NK-92 treated with Interleukin-12 subunit alpha and Interleukin-12 subunit beta, amount 100 ng/mL, for 24 hours (cell line): ENCODE measurements around the gene LRR1.
A peak's percentile ranks its signal among the peaks of the same experiment; 100 is the strongest.
"Not testable (repeated sequence)": the region's sequence is repeated elsewhere in the genome, so short reads cannot be mapped to it uniquely, and the experiment has no call there.

Source experiments
- DNase-seq: peaks from one replicate; lab custom pipeline; 2025; lab: John Stamatoyannopoulos, UW

Gene LRR1

DNA sequence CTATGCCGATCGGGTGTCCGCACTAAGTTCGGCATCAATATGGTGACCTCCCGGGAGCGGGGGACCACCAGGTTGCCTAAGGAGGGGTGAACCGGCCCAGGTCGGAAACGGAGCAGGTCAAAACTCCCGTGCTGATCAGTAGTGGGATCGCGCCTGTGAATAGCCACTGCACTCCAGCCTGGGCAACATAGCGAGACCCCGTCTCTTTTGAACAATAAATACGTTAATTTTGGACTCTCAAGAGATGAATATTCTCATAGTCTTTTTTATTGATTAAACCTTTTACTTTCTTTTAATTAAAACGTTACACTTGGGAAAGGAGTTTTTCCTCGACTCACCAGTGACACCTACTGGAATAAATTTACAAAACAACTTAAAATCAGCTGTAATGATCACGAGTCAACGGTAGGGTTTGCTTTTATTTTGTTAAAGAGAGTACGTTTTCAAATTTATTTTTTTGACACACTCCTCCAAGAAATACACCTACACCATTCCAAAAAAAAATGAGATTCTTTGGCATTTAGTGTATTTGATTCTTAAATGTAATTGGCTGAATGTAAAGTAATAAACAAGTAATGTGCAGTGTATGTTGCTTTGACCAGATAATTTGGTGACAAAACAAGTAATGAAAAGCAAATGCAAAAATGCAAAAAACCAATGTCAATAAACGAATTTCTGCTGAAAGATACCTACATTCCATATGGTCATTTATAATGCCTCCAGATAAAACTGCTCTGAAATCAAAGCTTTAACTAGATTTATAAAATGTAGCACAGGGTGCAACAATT lies 11.9 kb upstream of the LRR1 start:
- peak; percentile 53 for DNase-seq

DNA sequence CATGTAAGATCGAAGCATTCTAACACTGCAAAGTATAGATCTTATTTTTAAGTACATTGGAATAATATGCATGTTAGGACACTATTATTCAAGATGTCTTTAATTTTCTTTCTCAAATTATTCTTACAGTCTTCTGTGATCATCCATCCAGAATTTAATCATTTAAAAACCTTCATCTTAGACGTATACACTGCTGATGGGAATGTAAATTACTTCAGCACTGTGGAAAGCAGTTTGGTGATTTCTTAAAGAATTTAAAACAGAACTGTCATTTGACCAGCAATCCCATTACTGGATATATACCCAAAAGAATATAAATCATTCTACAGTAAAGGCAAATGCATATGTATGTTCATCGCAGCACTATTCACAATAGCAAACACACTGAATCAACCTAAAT lies 9.4 kb upstream of the LRR1 start:
- DNase-seq = no peak

DNA sequence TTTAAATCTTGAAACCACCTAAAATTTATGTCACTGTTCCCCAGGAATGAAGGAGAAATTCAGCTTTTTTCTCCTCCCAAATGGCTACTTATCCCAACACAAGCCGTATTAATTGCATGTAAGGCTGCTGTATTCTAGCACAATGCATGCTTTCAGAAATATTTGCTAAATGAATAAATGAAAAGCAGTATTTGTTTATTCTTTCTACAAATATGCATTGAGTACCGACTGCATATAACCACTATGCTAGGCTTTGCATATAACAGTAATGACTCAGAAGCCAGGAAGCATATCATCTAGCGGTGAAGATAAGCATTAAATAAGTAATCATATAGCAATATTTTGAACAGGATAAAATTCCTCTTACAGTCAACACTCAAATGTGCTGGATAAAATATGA lies 5.7 kb upstream of the LRR1 start:
- DNase-seq = no peak

DNA sequence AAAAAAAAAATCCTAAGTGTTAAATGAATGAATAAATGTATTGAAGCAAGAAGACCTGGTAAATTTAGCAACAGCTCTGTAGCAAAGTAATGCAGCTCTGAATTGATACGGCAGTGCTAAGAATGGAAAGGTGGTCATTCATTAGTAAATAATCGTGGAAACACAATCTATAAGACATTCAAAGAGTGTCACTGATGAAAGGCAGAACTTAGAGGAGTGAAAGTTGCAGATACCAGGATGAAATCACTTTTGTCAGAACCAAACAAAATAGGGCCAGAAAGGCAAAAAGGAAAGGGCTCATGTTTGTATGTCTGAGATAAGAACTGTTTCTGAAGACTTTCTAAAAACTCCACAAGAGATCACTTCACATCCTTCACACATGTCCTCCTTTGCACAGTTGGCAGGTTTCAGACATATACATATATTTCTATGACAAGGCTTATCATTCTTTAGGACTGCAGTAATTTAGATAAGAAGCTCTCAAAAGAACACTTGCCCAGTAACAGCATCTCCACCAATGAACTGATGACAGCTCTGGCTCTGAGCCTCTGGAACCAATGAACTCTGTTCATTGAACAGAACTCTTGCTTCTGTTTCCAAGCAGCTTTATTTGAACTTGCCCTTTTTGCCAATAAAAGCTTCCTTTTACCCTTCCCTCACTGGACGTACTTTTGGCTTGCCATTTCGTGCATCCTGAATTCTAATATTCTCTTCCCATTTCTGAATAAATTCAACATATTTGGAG lies 4.2 kb upstream of the LRR1 start:
- no peak for DNase-seq

DNA sequence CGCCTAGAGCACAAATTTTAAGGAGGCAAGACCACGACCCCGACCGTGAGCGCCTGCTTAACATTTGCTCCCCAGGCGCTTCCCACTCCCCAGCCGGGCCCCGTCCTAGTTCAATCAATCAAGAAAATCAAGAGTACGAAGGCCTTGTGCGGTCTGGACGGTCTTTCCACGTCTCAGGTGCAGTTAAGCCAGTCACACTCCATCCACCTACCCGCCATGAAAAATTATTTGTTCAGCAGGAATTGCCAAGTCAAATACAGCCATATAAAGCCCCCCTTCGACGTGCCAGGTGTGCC lies 603 bp upstream of the LRR1 start:
- no peak for DNase-seq

DNA sequence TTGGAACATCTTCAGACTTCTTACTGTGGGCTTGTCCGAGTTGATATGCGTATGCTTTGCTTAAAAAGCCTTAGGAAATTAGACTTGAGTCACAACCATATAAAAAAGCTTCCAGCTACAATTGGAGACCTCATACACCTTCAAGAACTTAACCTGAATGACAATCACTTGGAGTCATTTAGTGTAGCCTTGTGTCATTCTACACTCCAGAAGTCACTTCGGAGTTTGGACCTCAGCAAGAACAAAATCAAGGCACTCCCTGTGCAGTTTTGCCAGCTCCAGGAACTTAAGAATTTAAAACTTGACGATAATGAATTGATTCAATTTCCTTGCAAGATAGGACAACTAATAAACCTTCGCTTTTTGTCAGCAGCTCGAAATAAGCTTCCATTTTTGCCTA lies 8.8 kb downstream of the LRR1 start:
- DNase-seq = no peak

DNA sequence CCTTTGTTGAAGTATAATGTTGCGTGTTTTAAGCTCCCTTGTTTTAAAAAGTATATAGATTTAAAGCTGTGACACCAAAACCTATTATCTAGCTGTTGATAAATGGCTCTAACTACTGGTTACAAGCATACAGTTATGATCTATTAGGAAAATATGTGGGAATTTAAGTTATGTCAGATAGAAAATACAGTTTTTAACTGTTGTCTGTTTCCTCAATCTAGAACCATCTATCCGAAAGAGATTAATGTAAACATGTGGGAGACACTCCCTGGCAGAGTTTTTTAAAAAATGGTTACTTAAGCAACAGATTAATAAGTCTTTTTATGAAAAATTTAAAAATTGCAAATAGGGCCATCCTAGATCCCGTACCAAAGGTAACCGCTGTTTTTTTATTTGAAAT lies 13.5 kb downstream of the LRR1 start:
- DNase-seq = no peak

DNA sequence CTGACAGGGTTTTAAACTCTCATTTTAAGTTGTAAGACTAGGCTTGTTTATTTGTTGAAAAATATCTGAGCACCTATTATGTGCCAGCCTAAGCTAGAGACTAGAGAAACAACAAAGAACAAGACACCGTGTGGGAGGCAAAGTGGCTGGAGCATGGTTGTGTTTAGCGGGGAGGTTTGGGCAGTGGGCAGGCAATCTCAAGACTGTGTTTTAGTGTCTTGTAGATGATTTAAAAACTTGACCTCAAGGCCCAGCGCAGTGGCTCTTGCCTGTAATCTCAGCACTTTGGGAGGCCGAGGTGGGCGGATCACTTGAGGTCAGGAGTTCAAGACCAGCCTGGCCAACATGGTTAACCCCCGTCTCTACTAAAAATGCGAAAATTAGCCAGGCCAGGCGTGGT lies 13.9 kb downstream of the LRR1 start:
- no peak for DNase-seq

DNA sequence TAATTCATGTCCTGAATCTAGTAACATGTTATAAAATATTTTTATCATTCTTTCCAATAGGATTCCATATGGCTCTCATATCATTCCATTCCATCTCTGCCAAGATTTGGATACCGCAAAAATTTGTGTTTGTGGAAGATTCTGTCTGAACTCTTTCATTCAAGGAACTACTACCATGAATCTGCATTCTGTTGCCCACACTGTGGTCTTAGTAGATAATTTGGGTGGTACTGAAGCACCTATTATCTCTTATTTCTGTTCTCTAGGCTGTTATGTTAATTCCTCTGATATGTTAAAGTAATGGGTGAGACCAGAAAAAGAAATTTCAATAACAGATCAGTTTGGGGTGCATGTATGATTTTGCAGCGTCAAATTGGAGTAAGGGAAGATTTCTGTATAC lies 15.5 kb downstream of the LRR1 start:
- no peak for DNase-seq

DNA sequence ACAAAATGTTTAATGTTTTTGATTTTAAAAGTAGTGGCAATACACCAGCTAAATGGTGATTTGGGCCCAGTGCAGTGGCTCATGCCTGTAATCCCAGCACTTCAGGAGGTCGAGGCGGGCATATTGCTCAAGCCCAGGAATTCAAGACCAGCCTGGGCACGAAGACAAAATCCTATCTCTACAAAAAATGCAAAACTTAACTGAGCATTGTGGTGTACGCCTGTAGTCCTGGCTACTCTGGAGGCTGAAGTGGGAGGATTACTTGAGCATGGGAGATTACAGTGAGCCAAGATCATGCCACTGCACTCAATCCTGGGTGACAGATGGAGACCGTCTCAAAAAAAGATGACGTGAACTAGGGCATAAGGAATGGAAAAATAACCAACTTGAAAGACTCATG lies 17.0 kb downstream of the LRR1 start:
- no peak for DNase-seq

DNA sequence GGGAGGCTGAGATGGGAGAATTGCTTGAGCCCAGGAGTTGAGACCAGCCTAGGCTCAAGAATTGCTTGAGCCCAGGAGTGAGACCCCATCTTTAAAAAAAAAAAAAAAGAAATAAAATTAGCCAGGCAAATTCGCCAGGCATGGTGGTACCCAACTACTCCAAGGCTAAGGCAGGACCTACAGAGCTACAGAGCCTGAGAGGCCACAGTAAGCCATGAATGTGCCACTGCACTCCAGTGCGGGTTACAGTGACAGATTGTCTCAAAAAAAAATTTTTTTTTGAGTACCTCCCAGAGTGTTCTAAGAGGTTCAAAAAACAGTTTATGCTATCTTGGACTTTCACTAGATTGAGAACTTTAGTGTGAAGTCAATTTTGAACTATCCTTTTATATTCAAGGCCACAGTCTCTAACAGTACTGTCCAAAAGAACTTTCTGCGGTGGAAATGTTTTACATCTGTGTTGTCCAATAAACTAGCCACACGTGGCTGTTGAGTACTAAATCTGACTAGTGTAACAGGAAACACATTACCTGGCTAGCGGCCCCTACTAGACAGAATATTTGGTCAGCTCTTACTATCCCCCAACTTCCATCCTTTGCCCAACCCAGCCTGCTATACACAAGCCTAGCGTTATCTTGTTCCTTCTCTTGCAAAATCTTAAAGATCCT lies 19.2 kb downstream of the LRR1 start:
- DNase-seq = no peak

DNA sequence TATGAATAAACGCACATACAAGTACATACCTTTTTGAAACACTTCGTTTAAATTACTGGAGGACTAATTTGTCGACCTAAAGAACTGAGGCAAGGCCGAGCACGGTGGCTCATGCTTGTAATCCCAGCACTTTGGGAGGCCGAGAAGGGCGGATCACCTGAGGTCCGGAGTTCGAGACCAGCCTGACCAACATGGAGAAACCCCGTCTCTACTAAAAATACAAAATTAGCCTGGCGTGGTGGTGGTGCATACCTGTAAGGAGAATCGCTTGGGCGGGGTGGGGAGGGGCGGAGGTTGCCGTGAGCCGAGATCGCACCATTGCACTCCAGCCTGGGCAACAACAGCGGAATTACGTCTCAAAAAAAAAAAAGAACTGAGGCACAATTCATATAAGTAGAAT lies 20.5 kb downstream of the LRR1 start:
- DNase-seq = not testable (repeated sequence)

DNA sequence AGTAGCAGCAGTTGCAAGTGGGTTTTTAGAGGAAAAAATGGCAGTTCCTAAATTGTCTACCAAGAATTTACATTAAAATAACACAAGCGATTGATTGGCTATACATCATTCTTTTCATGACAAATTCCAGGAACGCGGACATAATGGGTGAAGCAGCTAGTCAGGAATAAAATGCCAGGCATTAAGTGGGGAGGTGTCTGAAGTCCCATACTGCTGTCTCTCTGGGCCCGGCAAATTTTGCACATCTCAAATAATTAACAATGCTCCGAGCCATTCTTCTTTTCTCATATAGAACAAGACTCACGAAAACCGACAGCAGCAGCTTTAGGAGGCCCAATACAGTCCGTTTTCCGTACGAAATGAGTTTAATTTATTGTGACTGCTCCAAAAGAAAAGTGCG lies 21.0 kb downstream of the LRR1 start:
- no peak for DNase-seq

DNA sequence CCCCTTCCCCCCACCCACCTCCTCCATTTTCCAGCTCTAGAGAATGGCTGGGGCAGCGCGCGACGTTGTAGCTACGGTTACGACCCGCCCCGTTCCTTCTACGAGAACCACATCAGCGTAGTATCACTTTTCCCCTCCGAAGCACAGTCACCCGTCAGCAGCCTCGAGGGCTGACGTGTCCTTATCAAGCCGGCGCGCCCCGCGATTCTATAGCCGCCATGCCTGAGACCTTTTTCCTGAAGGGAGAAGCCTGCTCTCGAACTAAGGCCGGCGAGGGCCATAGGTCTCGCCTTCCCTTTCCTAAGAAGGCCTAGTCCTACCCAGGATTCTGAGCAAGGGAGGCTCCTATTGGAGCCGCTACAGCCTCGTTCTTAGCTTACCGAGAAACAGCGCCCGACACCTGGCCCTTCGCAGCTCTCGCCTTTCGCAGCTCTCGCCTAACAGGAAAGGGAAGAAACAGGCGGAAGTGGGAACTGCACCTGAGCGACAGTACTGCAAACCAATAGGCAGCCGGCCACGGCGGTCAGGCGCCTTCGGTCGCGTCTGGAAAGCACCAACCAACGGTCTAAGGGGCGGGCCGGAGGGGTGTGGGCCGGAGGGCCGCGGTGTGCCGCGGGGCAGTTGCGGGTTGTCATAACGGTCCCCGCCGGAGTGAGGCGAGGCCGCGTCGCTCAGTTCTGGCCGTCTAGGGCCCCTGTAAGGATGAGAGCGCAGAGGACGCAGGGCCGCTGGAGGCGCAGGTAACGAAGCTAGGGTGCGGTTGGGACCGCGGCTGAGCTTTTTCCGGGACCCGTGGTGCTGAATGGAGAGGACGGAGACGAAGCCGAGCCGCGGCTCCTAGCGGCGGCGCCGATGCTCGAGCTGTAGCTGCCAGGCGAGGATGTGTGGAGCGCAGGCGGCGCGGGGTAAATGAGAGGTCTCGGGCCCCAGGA lies 21.7 kb downstream of the LRR1 start, which contains the start of the genes MGAT2 and RPL36AL:
MGAT2 (plus strand) TSS at position 618 of the 932 bp plus-strand sequence. CDS start 470 bp downstream, outside the sequence.
RPL36AL (minus strand) TSS at position 445 of the 932 bp plus-strand sequence. CDS start 1,522 bp downstream, outside the sequence.
- DNase-seq = peak; percentile 96

DNA sequence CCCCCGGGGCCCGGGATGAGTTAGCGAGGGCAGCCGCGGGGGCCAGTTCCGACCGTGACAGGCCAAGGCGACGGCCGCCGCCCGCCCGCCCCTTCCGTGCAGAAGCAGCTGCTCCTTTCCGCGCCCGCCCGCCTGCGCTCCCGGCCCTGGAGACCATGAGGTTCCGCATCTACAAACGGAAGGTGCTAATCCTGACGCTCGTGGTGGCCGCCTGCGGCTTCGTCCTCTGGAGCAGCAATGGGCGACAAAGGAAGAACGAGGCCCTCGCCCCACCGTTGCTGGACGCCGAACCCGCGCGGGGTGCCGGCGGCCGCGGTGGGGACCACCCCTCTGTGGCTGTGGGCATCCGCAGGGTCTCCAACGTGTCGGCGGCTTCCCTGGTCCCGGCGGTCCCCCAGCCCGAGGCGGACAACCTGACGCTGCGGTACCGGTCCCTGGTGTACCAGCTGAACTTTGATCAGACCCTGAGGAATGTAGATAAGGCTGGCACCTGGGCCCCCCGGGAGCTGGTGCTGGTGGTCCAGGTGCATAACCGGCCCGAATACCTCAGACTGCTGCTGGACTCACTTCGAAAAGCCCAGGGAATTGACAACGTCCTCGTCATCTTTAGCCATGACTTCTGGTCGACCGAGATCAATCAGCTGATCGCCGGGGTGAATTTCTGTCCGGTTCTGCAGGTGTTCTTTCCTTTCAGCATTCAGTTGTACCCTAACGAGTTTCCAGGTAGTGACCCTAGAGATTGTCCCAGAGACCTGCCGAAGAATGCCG lies 22.6 kb downstream of the LRR1 start:
- peak; percentile 66 for DNase-seq

DNA sequence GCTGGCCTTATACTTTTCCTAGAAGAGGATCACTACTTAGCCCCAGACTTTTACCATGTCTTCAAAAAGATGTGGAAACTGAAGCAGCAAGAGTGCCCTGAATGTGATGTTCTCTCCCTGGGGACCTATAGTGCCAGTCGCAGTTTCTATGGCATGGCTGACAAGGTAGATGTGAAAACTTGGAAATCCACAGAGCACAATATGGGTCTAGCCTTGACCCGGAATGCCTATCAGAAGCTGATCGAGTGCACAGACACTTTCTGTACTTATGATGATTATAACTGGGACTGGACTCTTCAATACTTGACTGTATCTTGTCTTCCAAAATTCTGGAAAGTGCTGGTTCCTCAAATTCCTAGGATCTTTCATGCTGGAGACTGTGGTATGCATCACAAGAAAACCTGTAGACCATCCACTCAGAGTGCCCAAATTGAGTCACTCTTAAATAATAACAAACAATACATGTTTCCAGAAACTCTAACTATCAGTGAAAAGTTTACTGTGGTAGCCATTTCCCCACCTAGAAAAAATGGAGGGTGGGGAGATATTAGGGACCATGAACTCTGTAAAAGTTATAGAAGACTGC lies 23.4 kb downstream of the LRR1 start:
- no peak for DNase-seq

DNA sequence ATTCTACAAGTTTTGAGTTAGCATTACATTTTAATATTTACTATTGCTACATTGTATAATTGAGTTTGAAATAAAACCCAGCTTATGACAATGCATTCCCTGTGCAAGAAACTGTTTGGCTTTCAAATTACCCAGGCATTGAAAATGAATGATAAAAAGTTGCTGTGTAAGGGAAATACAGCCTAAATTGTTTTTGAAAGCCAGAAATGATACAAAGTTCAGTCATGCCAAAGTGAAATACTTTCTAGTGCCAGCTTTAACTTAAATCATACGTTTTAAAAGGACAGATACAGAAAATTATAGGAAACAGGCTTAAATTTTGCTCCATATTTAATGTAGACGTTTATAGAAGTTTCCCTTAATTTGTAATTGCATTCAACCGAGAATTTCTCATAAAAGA lies 24.6 kb downstream of the LRR1 start:
- no peak for DNase-seq

DNA sequence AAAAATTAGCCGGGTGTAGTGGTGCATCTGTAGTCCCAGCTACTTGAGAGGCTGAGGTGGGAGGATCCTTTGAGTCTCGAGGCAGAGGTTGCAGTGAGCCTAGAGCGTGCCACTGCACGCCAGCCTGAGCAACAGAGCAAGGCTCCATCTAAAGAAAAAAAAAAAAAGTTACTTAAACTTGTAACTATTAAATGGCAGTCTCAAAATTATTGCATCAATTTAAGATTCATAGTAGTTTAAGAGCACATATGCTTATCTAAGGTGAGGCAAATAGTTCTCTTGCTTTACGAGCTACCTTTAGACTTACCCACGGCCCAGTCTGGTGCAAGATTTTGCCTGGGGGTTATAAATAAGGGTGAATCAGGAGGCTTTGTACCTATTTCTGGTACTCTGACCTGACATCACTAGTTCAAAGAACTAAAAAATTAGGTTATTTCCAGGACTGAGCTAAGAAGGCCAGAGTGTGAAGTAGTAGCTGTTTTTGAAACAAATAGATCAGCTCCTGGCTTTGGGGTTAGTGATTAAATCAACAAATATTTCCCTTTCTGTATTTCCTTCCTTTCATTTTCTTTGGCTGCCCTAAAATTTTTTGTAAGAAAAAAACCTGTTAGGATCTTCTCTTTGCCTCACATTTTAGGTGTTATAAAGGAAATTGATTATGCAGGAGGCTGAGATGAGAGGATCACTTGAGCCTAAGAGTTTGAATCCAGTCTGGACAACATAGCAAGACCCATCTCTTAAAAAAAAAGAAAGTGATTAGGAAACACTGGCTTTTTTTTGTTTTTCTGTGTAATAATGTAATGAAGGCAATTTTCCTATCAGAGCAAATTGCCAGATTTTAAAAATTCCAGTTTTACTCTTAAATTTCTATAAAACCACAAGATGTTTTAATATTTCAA lies 25.4 kb downstream of the LRR1 start:
- no peak for DNase-seq

DNA sequence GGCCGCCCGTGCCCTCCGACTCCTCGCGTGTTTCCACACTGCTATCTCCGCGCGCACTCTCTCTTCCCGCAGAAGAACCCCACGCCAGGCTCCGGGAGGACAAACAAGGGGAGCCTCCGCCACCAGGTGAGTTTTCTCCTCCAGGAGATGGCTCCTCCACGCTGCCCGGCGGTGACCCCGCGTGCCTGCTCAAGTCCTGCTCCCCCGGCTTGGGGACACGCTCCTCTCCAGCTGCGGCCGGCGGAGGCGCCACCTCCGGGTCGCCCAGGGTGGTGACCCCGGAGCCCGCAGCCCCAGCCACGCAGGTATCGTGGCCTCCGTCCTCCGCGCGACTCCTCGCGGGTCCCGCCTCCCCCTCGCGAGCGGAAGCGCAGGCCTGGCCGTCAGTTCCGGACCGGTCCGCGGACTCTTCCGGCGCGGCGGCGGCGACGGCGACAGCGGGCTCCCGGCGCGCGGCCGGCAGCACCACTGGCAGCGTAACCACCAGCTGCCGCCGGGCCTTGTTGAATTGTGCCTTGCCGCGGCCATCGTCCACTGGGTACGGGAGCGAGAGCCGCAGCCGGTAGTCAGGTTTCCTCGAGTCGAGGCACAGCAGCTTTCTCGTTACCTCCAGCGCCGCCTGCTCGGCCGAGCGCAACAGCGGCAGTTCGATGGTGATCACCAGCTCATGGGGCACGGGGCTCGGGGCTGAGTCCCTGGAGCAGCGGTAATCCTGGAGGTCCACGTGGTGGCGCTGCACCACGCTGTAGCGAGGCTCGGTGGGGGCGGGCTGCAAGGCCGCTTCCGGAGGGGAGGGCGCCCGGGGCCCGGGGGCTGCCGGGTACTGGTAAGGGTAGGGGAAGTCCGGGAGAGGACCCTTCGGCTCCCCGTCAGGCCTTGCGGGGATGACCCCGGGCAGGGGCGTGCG lies 35.2 kb downstream of the LRR1 start:
- peak; percentile 89 for DNase-seq
